Immature natural killer cell (primary cell): ENCODE results near the gene CALCR. TPM values are rescaled to one million over a fixed set of nuclear protein-coding genes. Genes with fewer than 3 reads are reported as not detected.
"Not testable (repeated sequence)": the region's sequence is repeated elsewhere in the genome, so short reads cannot be mapped to it uniquely, and the experiment has no call there.

ENCODE experiments used
- DNase-seq, 3 donors: peaks; one replicate each; pipeline ENCODE4 v3.0.0; 2022; ENCODE audit warnings: mixed read lengths in 1 of 3
- H3K27ac Mint-ChIP-seq, 6 donors: one replicate each; pipeline ENCODE4 v1.8.0; 2020; ENCODE audit warnings: mixed read lengths in 6 of 6, mild to moderate bottlenecking in 5 of 6, inconsistent platforms in 4 of 6, moderate library complexity in 3 of 6
- H3K27me3 Mint-ChIP-seq, 3 donors: one replicate each; pipeline ENCODE4 v1.8.0; 2020 to 2021; ENCODE audit warnings: low read depth in 3 of 3, mild to moderate bottlenecking in 3 of 3, mixed read lengths in 3 of 3, moderate library complexity in 3 of 3, inconsistent platforms in 1 of 3
- H3K36me3 Mint-ChIP-seq, 3 donors: one replicate each; pipeline ENCODE4 v1.8.0; 2020; ENCODE audit warnings: mixed read lengths in 3 of 3, inconsistent platforms in 2 of 3, mild to moderate bottlenecking in 2 of 3
- H3K4me1 Mint-ChIP-seq, 2 donors: one replicate each; pipeline ENCODE4 v1.8.0; 2020; ENCODE audit warnings: inconsistent platforms in 2 of 2, mild to moderate bottlenecking in 2 of 2, mixed read lengths in 2 of 2, moderate library complexity in 1 of 2
- H3K4me3 Mint-ChIP-seq, 5 donors: one replicate each; pipeline ENCODE4 v1.8.0; 2020; ENCODE audit warnings: mild to moderate bottlenecking in 5 of 5, mixed read lengths in 5 of 5, inconsistent platforms in 3 of 5, moderate library complexity in 3 of 5
- H3K9me3 Mint-ChIP-seq, 6 donors: one replicate each; pipeline ENCODE4 v1.8.0; 2020; ENCODE audit warnings: mild to moderate bottlenecking in 6 of 6, mixed read lengths in 6 of 6, inconsistent platforms in 4 of 6, moderate library complexity in 3 of 6
- polyA plus RNA-seq, 3 donors: library from polyadenylated mRNA; unstranded; fragments of 300-500 nt; fragmentation: Illumina TruSeq; gene quantifications; one replicate each; pipeline ENCODE4 v1.2.3, GENCODE V29; 2021

Gene CALCR
- polyA plus RNA-seq = not detected

DNA sequence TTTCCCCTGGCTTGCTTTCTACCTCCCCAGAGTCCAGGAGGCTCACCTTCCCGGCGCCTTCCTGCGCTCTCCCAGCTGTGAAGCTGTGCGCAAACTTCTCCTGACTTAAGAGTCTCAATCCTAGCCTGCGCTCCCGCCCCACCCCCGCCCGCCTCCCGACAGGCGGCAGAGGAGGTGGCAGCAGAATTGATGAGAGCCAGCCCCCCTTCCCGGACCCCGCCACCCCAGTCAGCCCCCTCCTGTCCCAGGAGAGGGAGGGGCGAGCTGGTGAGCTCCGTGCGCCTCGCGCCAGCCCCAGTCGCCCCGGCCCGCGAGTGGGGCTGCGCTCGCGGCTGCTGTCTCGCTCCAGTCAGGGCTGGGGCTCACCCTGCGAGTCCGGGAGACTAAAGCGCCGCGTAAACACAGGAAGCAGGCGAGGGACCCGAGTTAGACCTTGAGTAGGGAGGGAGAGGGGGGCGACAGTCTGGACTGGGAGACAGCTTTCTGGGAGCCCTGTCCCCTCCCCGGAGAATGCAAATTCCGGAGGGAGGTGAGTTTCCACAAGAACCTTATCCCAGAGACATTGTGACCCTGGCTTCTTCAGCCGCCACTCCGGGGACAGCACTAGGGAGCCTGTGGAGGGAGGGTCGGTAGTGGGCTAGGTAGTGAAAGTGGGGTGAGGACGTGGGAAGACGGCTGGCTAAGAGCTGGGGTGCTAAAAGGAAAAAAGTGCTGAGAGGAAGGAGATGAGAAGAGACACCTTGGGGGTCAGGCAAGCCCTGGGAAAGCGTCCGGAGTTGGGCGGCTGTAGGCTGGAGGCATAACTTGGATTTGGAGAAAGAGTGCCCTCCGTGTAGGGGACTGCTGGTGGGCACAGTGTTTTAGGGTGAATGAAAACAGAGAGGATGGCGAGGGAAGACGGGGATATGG, at the start of gene CALCR:
TSS of gene CALCR (minus strand) at position 79 of the 909 bp plus-strand sequence. CDS start 87,743 bp downstream, outside the sequence.
- Mint-ChIP-seq H3K27me3 (peaks cover 0 to 6% (median 5%) of the 10 kb centered on the region in 3 donors), H3K4me3 (no peak within 1 kb of the TSS), H3K36me3 (no peaks in the 10 kb centered on the region), H3K9me3 (peaks cover 0 to 4% (median 0%) of the 10 kb centered on the region in 6 donors), H3K27ac (no peak within 1 kb of the TSS), H3K4me1 (no peaks in the 10 kb centered on the region)
- no peak for DNase-seq

DNA sequence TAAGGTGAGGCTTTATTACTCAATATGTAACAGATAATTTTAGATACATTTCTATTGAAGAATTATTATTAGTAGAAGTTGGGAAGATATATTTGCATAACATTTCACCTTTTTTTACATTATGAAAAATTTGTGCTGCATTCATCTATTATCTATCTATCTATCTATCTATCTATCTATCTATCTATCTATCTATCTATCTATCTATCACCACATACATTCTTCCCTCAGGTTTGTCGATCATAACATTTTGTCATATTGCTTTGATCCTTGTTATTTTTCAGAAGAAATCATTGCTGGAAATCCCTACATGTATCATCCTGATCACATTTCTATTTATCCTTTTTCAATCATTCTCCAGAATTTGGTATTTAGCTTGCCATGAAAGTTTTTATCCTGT, 49.3 kb upstream of the CALCR start:
- Mint-ChIP-seq H3K4me3 (no peak overlapping the region), H3K4me1 (no peaks in the 10 kb centered on the region), H3K9me3 (peaks cover 0 to 3% (median 0%) of the 10 kb centered on the region in 6 donors), H3K36me3 (no peaks in the 10 kb centered on the region), H3K27ac (no peak overlapping the region), H3K27me3 (peaks cover 0 to 2% (median 0%) of the 10 kb centered on the region in 3 donors)
- DNase-seq = no peak

DNA sequence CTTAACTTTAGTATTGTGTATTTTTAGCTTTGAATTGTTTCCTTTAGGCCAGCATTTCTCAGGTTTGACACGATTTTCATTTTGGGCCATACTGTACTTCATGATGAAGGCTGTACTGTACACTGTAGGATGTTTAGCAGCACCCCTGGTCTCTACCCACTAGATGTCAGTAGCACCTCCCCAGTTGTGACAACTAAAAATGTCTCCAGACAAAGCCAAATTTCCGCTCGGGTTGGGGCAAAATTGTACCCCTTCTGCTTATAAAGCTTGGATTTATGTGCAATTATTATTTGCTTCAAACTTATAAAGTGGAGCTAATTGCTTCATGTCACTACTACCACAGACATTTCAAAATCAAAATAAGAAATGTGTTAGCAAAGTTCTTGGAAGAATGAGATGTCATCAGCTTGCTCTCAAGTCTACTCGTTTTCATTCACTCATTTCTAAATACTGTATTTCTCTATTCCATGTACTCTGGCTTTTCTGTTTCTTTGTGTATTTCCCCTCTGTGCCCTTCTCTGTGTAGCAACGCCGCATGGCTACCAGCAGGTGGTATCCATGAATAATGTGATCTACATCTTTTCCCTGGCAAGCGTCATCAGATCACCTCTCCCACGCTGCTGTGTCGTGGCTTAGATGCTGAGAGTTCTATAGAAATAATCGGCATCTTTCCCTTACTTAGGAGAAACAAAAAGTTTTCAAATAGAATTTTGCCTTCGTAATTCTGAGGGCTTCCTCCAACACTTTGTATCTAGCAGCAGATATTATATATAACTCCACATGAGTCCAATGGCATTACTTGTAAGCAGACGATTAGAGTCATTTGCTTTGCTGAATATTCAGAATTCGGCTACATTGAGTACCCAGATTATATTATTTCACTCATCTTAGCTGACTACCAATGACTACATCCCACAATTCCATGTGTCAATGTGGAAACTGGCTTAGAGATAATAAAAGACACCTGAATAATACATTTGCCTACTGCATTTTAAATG, 47.8 kb upstream of the CALCR start:
- H3K27ac Mint-ChIP-seq = no peak overlapping the region
- H3K36me3 Mint-ChIP-seq = no peaks in the 10 kb centered on the region
- no peaks in the 10 kb centered on the region for H3K4me1 Mint-ChIP-seq
- no peak overlapping the region for H3K4me3 Mint-ChIP-seq
- peaks cover 0 to 3% (median 0%) of the 10 kb centered on the region in 6 donors for H3K9me3 Mint-ChIP-seq
- no peak for DNase-seq
- no peaks in the 10 kb centered on the region for H3K27me3 Mint-ChIP-seq

DNA sequence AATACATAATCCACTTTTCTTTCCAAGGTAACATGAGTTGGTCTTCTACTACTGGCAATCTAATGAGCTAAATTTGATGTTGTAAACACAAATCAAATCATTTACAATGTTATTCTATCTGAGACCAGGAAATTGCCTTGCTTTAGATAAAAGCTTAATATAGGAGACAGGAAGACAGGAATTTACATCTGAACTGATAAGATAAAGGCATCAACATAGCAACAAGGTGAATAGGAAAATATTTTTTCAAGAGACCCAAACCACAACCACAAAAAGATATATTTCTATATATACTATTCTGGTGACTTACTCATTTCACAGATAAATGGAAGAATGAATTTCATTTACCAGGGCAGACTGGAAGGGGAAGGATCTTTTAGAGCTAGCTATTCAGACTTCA, 46.3 kb upstream of the CALCR start:
- Mint-ChIP-seq H3K9me3 (peaks cover 0 to 3% (median 0%) of the 10 kb centered on the region in 6 donors), H3K27ac (no peak overlapping the region), H3K4me3 (no peak overlapping the region), H3K36me3 (no peaks in the 10 kb centered on the region), H3K27me3 (no peaks in the 10 kb centered on the region), H3K4me1 (no peaks in the 10 kb centered on the region)
- DNase-seq = no peak

DNA sequence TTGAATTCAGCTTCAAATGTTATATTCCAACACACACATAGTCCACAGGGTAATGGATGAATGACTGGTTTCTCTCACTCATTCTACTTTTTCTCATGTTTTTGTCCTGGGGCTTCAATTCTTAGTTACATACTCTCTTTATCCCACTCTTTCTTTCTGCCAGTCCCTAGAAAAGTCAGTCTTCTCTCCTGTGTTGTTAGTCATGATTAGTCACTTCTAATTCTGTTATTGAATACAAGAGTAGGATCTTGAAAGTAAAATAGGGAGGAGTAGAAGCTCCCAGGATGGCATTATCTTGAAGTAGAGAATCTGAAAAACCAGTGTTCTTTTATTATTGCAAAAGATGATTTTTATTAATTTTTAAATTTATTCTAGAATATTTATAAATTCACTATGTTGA, 45.5 kb upstream of the CALCR start:
- no peak for DNase-seq
- no peak overlapping the region for H3K4me3 Mint-ChIP-seq
- H3K27me3 Mint-ChIP-seq = no peaks in the 10 kb centered on the region
- no peaks in the 10 kb centered on the region for H3K4me1 Mint-ChIP-seq
- H3K27ac Mint-ChIP-seq = no peak overlapping the region
- no peaks in the 10 kb centered on the region for H3K36me3 Mint-ChIP-seq
- H3K9me3 Mint-ChIP-seq = peaks cover 0 to 3% (median under 1%) of the 10 kb centered on the region in 6 donors

DNA sequence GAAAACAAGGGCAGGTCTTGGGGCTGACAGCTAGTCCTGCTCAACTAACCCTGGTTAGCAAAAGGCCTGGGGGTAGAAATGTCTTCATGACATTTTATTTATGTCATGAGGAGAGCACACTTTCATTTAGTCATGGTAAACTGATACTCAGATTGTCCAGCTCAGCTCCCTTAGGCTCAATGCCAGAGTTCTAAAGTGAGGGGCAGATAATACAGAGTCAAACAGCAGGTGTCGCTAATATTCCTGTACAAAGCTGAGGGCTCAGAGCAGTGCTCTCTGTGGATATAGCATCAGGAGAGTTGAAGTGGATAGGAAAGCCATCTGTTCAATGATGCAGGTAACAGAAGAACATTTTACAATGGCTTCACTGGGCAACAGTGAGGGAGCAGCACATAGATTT, 26.8 kb upstream of the CALCR start:
- Mint-ChIP-seq H3K36me3 (no peaks in the 10 kb centered on the region), H3K4me1 (no peaks in the 10 kb centered on the region), H3K4me3 (no peak overlapping the region), H3K27ac (no peak overlapping the region), H3K9me3 (peaks cover 0 to 4% (median 0%) of the 10 kb centered on the region in 6 donors), H3K27me3 (peaks cover 0 to 2% (median 0%) of the 10 kb centered on the region in 3 donors)
- DNase-seq = no peak

DNA sequence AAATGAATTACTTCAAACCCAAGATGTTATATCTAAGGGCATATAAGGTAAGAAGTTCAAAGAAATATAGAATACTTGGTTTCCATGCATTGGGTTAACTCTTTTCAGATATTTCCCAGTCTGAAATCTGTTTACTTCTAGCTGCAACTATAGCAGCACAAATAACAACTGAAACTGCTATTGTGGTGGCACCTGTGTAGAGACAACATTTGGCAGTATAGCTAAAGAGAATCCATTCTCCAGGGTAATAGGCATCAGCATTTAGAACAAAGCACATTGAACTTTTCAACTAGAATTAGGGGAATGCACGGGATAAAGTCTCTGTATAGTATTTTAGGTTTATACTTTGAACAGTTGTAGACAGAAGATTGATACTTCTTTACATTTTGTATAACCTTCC, 19.7 kb upstream of the CALCR start:
- peaks cover 0 to 2% (median 1%) of the 10 kb centered on the region in 3 donors for H3K27me3 Mint-ChIP-seq
- no peaks in the 10 kb centered on the region for H3K36me3 Mint-ChIP-seq
- H3K4me1 Mint-ChIP-seq = no peaks in the 10 kb centered on the region
- H3K4me3 Mint-ChIP-seq = no peak overlapping the region
- H3K27ac Mint-ChIP-seq = no peak overlapping the region
- H3K9me3 Mint-ChIP-seq = peaks cover 0 to 12% (median 3%) of the 10 kb centered on the region in 6 donors
- no peak for DNase-seq

DNA sequence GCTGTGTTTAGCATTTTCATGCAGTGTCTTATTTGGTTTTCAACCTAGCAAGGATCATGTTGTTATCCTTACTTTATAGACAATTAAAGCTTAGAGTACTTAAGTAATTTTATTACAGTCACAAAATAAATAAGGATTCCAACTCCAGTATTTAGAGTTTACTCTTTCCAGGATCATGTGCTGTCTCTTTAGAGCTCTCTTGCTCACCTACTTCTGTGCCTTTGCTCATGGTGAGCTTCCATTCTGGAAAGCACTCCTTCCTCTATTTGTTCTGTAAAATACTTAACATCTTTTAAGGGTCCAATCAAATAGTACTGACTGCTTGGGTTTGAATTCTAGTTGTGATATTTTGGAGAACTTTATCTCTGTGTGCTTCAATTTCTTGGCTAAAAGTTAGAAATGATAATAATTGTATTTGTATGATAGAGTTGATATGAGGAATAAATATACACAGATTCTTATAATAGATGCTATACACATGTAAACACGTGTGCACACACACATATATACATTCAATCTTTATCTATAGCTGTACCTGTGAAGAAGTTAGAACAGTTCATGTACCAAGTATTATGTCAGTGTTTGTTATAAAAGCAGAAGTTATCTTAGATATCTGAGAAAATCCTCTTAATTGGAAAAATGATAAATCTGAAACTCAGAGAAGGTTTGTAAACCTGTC, 18.2 kb upstream of the CALCR start:
- Mint-ChIP-seq H3K36me3 (no peaks in the 10 kb centered on the region), H3K27me3 (peaks cover 0 to 2% (median 1%) of the 10 kb centered on the region in 3 donors), H3K4me3 (no peak overlapping the region), H3K9me3 (peaks cover 0 to 12% (median 3%) of the 10 kb centered on the region in 6 donors), H3K4me1 (no peaks in the 10 kb centered on the region), H3K27ac (no peak overlapping the region)
- no peak for DNase-seq

DNA sequence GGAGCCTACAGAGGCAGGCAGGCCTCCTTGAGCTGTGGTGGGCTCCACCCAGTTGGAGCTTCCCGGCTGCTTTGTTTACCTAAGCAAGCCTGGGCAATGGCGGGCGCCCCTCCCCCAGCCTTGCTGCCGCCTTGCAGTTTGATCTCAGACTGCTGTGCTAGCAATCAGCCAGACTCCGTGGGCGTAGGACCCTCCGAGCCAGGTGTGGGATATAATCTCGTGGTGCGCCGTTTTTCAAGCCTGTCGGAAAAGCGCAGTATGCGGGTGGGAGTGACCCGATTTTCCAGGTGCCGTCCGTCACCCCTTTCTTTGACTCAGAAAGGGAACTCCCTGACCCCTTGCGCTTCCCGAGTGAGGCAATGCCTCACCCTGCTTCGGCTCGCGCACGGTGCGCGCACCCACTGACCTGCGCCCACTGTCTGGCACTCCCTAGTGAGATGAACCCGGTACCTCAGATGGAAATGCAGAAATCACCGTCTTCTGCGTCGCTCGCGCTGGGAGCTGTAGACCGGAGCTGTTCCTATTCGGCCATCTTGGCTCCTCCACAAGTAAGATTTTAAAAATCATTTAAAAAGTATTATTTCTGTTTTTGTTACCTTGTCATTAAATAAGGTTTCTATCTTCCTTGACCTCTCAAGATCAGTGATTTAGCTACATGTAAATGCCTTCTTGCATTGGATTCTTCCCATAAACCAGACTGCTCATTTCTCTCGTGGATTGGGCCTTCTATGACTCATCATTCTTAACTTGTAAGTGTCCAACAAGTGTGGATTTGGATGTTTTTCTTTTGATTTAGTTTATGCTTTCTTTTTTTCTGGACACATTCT, 16.9 kb upstream of the CALCR start:
- not testable (repeated sequence) for DNase-seq, H3K27me3 Mint-ChIP-seq, H3K36me3 Mint-ChIP-seq, H3K4me1 Mint-ChIP-seq, H3K4me3 Mint-ChIP-seq, H3K27ac Mint-ChIP-seq
- H3K9me3 Mint-ChIP-seq = peaks cover 0 to 12% (median 3%) of the 10 kb centered on the region in 6 donors

DNA sequence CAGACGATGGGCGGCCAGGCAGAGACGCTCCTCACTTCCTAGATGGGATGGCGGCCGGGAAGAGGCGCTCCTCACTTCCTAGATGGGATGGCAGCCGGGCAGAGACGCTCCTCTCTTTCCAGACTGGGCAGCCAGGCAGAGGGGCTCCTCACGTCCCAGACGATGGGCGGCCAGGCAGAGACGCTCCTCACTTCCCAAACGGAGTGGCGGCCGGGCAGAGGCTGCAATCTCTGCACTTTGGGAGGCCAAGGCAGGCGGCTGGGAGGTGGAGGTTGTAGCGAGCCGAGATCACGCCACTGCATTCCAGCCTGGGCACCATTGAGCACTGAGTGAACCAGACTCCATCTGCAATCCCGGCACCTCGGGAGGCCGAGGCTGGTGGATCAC, 11.9 kb upstream of the CALCR start:
- not testable (repeated sequence) for H3K27ac Mint-ChIP-seq, DNase-seq, H3K9me3 Mint-ChIP-seq, H3K4me1 Mint-ChIP-seq, H3K4me3 Mint-ChIP-seq, H3K36me3 Mint-ChIP-seq, H3K27me3 Mint-ChIP-seq

DNA sequence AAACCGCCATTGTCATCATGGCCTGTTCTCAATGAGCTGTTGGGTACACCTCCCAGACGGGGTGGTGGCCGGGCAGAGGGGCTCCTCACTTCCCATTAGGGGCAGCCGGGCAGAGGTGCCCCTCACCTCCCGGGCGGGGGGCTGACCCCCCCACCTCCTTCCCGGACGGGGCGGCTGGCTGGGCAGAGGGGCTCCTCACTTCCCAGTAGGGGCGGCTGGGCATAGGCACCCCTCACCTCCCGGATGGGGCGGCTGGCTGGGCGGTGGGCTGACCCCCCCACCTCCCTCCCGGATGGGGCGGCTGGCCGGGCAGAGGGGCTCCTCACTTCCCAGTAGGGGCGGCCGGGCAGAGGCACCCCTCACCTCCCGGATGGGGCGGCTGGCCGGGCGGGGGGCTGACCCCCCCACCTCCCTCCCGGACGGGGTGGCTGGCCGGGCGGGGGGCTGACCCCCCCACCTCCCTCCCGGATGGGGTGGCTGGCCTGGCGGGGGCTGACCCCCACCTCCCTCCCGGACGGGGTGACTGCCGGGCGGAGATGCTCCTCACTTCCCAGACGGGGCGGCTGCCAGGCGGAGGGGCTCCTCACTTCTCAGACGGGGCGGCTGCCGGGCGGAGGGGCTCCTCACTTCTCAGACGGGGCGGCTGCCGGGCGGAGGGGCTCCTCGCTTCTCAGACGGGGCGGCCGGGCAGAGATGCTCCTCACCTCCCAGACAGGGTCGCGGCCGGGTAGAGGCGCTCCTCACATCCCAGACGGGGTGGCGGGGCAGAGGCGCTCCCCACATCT, 11.4 kb upstream of the CALCR start:
- not testable (repeated sequence) for H3K36me3 Mint-ChIP-seq, H3K9me3 Mint-ChIP-seq, DNase-seq, H3K27me3 Mint-ChIP-seq, H3K4me1 Mint-ChIP-seq, H3K4me3 Mint-ChIP-seq, H3K27ac Mint-ChIP-seq

DNA sequence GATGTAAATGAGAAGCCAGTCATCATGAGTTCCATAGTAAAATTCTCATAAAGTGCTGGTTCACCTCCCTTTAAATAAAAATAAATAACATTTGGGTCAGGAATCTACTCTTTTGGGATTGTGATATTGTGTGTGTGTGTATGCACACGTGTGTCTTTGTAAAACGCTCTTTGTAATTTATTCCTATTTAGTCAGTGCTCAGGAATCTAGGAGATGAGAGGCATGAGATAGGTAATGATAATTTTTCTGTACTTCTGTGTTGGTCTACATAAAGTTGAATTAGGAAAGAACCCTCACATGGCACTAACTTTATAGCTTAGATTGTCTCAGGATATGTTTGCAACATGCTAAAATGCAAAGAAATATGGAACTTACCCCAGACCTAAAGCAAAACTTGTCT, 4.9 kb upstream of the CALCR start:
- no peak for DNase-seq
- no peak overlapping the region for H3K27ac Mint-ChIP-seq
- no peak overlapping the region for H3K4me3 Mint-ChIP-seq
- H3K27me3 Mint-ChIP-seq = peaks cover 2 to 7% (median 5%) of the 10 kb centered on the region in 3 donors
- H3K9me3 Mint-ChIP-seq = peaks cover 0 to 2% (median 0%) of the 10 kb centered on the region in 6 donors
- no peaks in the 10 kb centered on the region for H3K36me3 Mint-ChIP-seq
- no peaks in the 10 kb centered on the region for H3K4me1 Mint-ChIP-seq
